Rectal smooth muscle tissue (tissue), 1 donor: ENCODE measurements around the gene VAMP2.

Experiments used
- H3K27ac ChIP-seq: one replicate; pipeline ENCODE4 v1.7.0; 2013; ENCODE audit warnings: low read depth, low read length, inconsistent platforms
- H3K27me3 ChIP-seq: one replicate; pipeline ENCODE4 v1.7.0; 2013; ENCODE audit warnings: low read length; ENCODE audit not compliant: control insufficient read depth, insufficient read depth
- H3K36me3 ChIP-seq: one replicate; pipeline ENCODE4 v1.7.0; 2013; ENCODE audit warnings: low read length; ENCODE audit not compliant: control insufficient read depth, insufficient read depth
- H3K4me1 ChIP-seq: one replicate; pipeline ENCODE4 v1.7.0; 2013; ENCODE audit warnings: low read length; ENCODE audit not compliant: control insufficient read depth, insufficient read depth
- H3K4me3 ChIP-seq: one replicate; pipeline ENCODE4 v1.7.0; 2013; ENCODE audit warnings: low read length
- H3K9ac ChIP-seq: one replicate; pipeline ENCODE4 v1.7.0; 2013; ENCODE audit warnings: low read length

VAMP2 gene

DNA sequence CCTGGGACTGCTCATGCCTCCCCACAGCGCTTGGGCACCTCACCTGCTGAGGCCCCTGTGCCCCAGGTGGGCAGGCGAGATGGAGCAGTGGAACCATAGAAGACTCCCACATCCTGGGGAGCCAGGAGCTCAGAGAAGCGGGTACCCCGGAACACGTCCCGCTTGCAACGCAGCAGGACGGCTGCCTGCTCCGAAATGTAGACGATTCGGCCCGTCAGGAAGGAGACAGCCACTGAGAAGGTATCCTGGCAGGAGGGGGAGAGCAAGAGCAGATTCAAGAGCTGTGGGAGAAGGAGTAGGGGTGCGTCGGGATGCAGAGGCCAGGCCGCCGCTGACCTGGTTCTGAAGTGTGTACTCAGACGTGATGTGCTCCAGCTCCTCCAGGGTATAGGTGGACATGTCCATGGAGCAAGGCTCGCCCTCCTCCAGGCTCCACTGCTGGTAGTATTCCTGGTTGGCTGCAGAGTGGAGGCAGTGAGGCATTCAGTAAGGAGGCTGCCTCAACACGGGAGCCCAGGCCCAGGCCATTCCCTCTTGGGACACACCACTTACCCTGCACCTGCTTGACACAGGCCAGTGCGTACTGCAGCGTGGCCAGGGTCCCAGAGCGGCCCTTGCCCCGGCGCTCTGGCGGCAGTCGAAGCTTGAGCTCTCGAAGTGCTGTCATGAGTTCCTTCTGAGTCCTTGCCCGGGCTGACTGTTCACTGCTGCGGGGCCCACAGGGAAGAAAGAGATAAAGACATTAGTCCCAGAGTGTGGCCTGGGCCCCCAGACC is 13.1 kb downstream of the VAMP2 start:
- Histone ChIP-seq H3K4me1 (peaks cover 23% of the 10 kb centered on the region), H3K27ac (peak overlapping the region; percentile 99)

DNA sequence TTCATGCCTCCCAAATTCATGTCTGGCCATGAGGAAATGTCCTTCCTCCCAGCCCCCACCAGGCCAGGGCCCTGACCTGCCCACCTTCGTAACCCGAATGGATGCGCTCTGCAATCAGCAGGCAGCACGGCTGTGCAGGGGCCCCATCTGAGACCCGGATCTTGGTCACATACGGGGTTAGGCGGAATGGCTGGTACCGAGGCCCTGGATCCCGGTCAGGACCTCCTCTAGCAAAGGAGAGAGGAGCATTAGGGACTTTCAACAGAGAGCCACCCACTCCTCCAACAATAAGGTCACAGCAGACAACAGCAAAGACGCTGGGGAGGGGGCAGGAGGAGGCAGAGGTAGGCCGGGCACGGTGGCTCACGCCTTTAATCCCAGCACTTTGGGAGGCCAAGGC is 14.2 kb downstream of the VAMP2 start:
- H3K4me3 ChIP-seq: no peak overlapping the region
- peaks cover 21% of the 10 kb centered on the region for H3K4me1 ChIP-seq
- no peaks in the 10 kb centered on the region for H3K27me3 ChIP-seq
- H3K9ac ChIP-seq: no peak overlapping the region
- no peak overlapping the region for H3K27ac ChIP-seq
- peaks cover 56% of the 10 kb centered on the region for H3K36me3 ChIP-seq

More for the DNA sequence above, 13.1 kb downstream of the VAMP2 start:
- no peak overlapping the region for H3K9ac ChIP-seq
- H3K27me3 ChIP-seq: no peaks in the 10 kb centered on the region
- no peak overlapping the region for H3K4me3 ChIP-seq
- peaks cover 45% of the 10 kb centered on the region for H3K36me3 ChIP-seq

- Histone ChIP-seq H3K9ac (no peak overlapping the region), H3K4me3 (no peak overlapping the region), H3K27me3 (no peaks in the 10 kb centered on the region), H3K36me3 (peaks cover 61% of the 10 kb centered on the region), H3K4me1 (peaks cover 15% of the 10 kb centered on the region), H3K27ac (peak overlapping the region; percentile 30)
Observed at GRCh38 chr17:8147805-8148404, 14.8 kb downstream of the VAMP2 start.

DNA sequence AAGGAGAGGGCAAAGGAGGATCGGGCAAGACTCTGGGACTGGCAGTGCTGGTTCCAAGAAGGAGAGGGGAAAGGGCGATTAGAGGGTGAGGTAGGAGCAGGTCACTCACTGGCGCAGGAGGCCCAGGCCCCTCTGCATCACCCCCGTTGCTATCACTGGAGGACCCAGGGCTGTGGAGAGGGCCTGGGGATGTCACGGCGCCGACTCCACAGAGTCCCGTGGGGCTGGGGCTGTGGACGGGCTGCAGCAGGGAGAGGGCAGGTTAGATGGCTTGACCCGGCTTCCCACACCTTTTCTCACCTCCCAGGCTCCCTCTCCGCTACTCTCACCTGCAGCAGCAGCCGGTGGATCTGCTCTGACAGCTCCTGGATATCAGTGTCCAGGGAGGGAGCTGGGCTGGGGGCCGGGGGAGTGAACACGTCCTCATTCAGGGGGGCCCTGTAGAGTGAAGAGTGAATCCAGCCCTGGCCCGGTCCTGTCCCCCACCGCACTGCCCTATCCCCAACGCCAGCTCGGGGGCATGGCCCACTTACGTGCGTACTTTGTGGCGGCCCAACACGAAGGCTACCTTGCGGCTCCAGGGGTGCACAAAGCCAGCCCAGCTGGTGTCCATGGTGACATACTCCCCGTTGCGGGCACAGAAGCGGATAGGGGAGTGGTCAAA is 15.5 kb downstream of the VAMP2 start:
- peak overlapping the region; percentile 55 for H3K27ac ChIP-seq
- H3K27me3 ChIP-seq: no peaks in the 10 kb centered on the region
- H3K4me1 ChIP-seq: peaks cover 10% of the 10 kb centered on the region
- H3K4me3 ChIP-seq: no peak overlapping the region
- H3K36me3 ChIP-seq: peaks cover 67% of the 10 kb centered on the region
- no peak overlapping the region for H3K9ac ChIP-seq

DNA sequence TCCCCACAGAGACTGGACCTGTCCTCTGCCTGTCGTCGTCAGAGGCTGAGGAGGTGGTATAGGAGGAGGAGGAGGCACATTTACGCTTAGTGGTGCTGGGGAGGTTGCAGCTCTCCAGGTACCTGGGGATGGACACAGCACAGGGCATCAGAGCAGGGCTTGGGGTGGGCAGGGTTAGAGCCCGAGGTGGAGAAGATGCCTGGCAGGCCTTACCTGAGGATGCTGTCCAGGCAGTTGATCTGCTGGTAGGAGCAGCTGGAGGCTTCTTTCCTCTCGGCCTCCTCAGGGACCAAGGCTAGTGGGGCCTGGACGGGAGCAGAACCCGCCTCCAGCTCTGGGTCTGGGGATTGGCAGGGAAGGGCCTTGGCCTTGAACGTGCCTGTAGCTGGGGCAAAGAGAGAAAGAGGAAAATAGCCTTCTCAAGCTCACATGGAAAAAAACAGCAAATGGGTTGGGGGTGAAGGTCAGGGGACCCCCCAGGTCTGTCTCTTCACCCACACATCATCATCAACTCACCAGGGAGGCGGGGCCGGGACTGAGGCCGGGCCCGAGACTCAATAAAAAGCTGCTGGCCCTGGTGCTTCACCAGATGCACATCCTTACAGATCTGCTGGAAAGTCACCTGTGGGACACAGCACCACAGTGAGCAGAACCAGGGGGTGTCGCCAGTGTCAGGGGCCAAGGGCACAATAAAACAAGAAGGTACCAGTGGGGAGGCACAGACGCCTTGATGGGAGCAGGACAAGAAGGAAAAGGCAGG is 16.2 kb downstream of the VAMP2 start:
- H3K27me3 ChIP-seq: no peaks in the 10 kb centered on the region
- H3K4me1 ChIP-seq: peaks cover 10% of the 10 kb centered on the region
- no peak overlapping the region for H3K4me3 ChIP-seq
- peaks cover 73% of the 10 kb centered on the region for H3K36me3 ChIP-seq
- no peak overlapping the region for H3K9ac ChIP-seq
- peak overlapping the region; percentile 55 for H3K27ac ChIP-seq

GRCh38 chr17:8145811-8146210 is 16.9 kb downstream of the VAMP2 start:
- H3K36me3 ChIP-seq: peaks cover 81% of the 10 kb centered on the region
- H3K4me3 ChIP-seq: no peak overlapping the region
- H3K9ac ChIP-seq: no peak overlapping the region
- no peak overlapping the region for H3K27ac ChIP-seq
- H3K27me3 ChIP-seq: no peaks in the 10 kb centered on the region
- H3K4me1 ChIP-seq: peaks cover 8% of the 10 kb centered on the region

- H3K9ac ChIP-seq: no peak overlapping the region
- no peaks in the 10 kb centered on the region for H3K4me1 ChIP-seq
- H3K36me3 ChIP-seq: peaks cover 82% of the 10 kb centered on the region
- no peak overlapping the region for H3K4me3 ChIP-seq
- H3K27me3 ChIP-seq: no peaks in the 10 kb centered on the region
- no peak overlapping the region for H3K27ac ChIP-seq
Observed at GRCh38 chr17:8144401-8145231, 18.1 kb downstream of the VAMP2 start.

- Histone ChIP-seq H3K4me1 (peaks cover 4% of the 10 kb centered on the region), H3K36me3 (peaks cover 78% of the 10 kb centered on the region), H3K9ac (no peak overlapping the region), H3K27ac (no peak overlapping the region), H3K27me3 (no peaks in the 10 kb centered on the region), H3K4me3 (no peak overlapping the region)
Observed at GRCh38 chr17:8143581-8144400, 19.0 kb downstream of the VAMP2 start.

GRCh38 chr17:8142887-8143580 is 19.7 kb downstream of the VAMP2 start:
- Histone ChIP-seq H3K4me3 (no peak overlapping the region), H3K4me1 (peaks cover 8% of the 10 kb centered on the region), H3K27ac (peak overlapping the region; percentile 11), H3K27me3 (no peaks in the 10 kb centered on the region), H3K9ac (no peak overlapping the region), H3K36me3 (peaks cover 71% of the 10 kb centered on the region)

DNA sequence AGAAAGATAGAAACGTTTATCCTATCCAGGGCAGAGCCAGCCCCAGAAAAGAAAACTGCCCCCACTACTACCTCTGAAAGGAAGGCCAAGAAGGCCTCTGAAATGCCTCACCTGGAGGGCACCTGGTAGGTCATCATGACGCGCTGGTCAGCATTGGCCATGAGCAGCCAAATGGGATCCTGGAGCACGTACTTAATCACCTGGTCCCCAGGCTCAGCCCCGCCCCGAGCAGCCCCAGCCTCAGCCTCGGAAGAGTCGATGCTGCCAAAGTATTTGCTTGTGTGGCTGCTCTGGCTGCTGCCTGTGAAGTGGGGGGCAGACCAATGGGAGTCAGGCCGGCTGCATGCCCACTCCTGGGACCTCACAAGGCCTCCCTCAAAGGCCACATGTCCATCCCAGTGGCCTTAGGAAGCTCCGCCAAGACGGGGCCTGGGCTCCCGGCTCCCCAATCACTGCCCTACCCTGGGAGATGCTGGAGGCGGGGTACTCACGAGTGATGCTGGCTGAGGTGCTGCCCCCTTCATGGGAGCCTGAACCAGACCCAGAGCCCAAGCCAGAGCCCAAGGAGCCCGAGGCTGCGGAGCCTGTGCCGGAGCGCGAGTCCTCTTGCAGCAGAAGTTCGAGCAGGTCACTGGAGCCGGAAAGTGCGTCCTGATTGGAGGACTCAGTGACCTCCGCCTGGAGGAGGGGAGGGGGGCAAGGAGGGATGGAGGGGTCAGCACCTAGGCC is 20.4 kb downstream of the VAMP2 start:
- H3K27ac ChIP-seq: no peak overlapping the region
- H3K4me3 ChIP-seq: no peak overlapping the region
- H3K27me3 ChIP-seq: no peaks in the 10 kb centered on the region
- no peak overlapping the region for H3K9ac ChIP-seq
- H3K36me3 ChIP-seq: peaks cover 64% of the 10 kb centered on the region
- peaks cover 10% of the 10 kb centered on the region for H3K4me1 ChIP-seq
